GM18511 (cell line): ENCODE measurements around the gene WASF3.

Experiments
- ATAC-seq: cut with Tn5 transposase; IDR thresholded peaks from one replicate; pipeline ENCODE4 v1.9.1; 2021; ENCODE audit warnings: mild to moderate bottlenecking, moderate library complexity; ENCODE audit not compliant: unreplicated experiment

The WASF3 gene

GRCh38 chr13:26544707-26545106, 12.8 kb upstream of the WASF3 start:
- ATAC-seq = no peak

GRCh38 chr13:26548205-26548765, 9.2 kb upstream of the WASF3 start:
- ATAC-seq = no peak

GRCh38 chr13:26549713-26550112, 7.8 kb upstream of the WASF3 start:
- no peak for ATAC-seq

- no peak for ATAC-seq
Observed at GRCh38 chr13:26551255-26551860, 6.1 kb upstream of the WASF3 start.

GRCh38 chr13:26555413-26555812, 2.1 kb upstream of the WASF3 start:
- ATAC-seq = no peak

GRCh38 chr13:26557051-26557392, 461 bp upstream of the WASF3 start:
- ATAC-seq = peak; percentile 40

- peak; percentile 12 for ATAC-seq
Observed at GRCh38 chr13:26558074-26558805, 757 bp downstream of the WASF3 start.

GRCh38 chr13:26558987-26559386, 1.5 kb downstream of the WASF3 start:
- no peak for ATAC-seq

- ATAC-seq = no peak
Observed at GRCh38 chr13:26560456-26560855, 3.0 kb downstream of the WASF3 start.

GRCh38 chr13:26561067-26561466, 3.6 kb downstream of the WASF3 start:
- no peak for ATAC-seq

- ATAC-seq = no peak
Observed at GRCh38 chr13:26561651-26562511, 4.4 kb downstream of the WASF3 start.

GRCh38 chr13:26562512-26562890, 5.0 kb downstream of the WASF3 start:
- no peak for ATAC-seq

- ATAC-seq = no peak
Observed at GRCh38 chr13:26563713-26564112, 6.2 kb downstream of the WASF3 start.

GRCh38 chr13:26568132-26568815, 10.8 kb downstream of the WASF3 start:
- ATAC-seq = no peak

- ATAC-seq = no peak
Observed at GRCh38 chr13:26571518-26571917, 14.0 kb downstream of the WASF3 start.

- ATAC-seq = no peak
Observed at GRCh38 chr13:26575244-26575643, 17.8 kb downstream of the WASF3 start.

GRCh38 chr13:26579580-26579979, 22.1 kb downstream of the WASF3 start:
- ATAC-seq = no peak

GRCh38 chr13:26583662-26584061, 26.2 kb downstream of the WASF3 start:
- no peak for ATAC-seq

- no peak for ATAC-seq
Observed at GRCh38 chr13:26584713-26585112, 27.2 kb downstream of the WASF3 start.

- ATAC-seq = no peak
Observed at GRCh38 chr13:26585136-26585535, 27.7 kb downstream of the WASF3 start.

GRCh38 chr13:26587251-26587650, 29.8 kb downstream of the WASF3 start:
- ATAC-seq = no peak
